WTC11 (cell line): ENCODE data around the gene AGAP1. TPM values are rescaled to one million over a fixed set of nuclear protein-coding genes. Genes with fewer than 3 reads are reported as not detected.

ENCODE experiments used
- ATAC-seq: fragments of 200-7000 bp; cut with Tn5 transposase; 2 replicates; pipeline ENCODE4 v1.10.0; 2021; ENCODE audit warnings: mild to moderate bottlenecking, moderate library complexity
- CTCF ChIA-PET: fragments of 300-600 bp; sonication (Branson Sonifier 250); formaldehyde crosslinking; loops from one replicate; lab custom pipeline; 2021; ENCODE audit warnings: antibody characterized with exemption; lab: Charles Lee
- POLR2A ChIA-PET: fragments of 350-600 bp; sonication (Branson Sonifier 250); formaldehyde crosslinking; loops from one replicate; lab custom pipeline; 2021; ENCODE audit warnings: antibody characterized with exemption; lab: Charles Lee
- DNase-seq: peaks from one replicate; pipeline ENCODE4 v3.0.0; 2021; ENCODE audit warnings: low spot score
- H3K27ac Mint-ChIP-seq: 2 replicates; pipeline ENCODE4 v1.8.0; 2021; ENCODE audit warnings: mixed read lengths
- H3K27me3 Mint-ChIP-seq: 2 replicates; pipeline ENCODE4 v1.8.0; 2021; ENCODE audit warnings: low read depth, mild to moderate bottlenecking, moderate library complexity, mixed read lengths
- H3K36me3 Mint-ChIP-seq: 2 replicates; pipeline ENCODE4 v1.8.0; 2021; ENCODE audit warnings: mixed read lengths
- H3K4me1 Mint-ChIP-seq: 2 replicates; pipeline ENCODE4 v1.8.0; 2022; ENCODE audit warnings: mixed read lengths
- H3K4me3 Mint-ChIP-seq: 2 replicates; pipeline ENCODE4 v1.8.0; 2021; ENCODE audit warnings: mild to moderate bottlenecking, moderate library complexity, mixed read lengths
- H3K9me3 Mint-ChIP-seq: 2 replicates; pipeline ENCODE4 v1.8.0; 2021; ENCODE audit warnings: mixed read lengths
- HMGA2 ChIP-seq: fragments of 250-450 bp; sonication (Bioruptor Pico); IDR thresholded peaks from 2 replicates; pipeline ENCODE4 v1.4.0; 2021; ENCODE audit warnings: mild to moderate bottlenecking, moderate library complexity
- JAZF1 ChIP-seq: fragments of 250-450 bp; sonication (Bioruptor Pico); IDR thresholded peaks from 2 replicates; pipeline ENCODE4 v1.9.0; 2021; ENCODE audit warnings: moderate library complexity, mild to moderate bottlenecking, inconsistent platforms
- NFE2L1 ChIP-seq: sonication (generic); formaldehyde crosslinking; IDR thresholded peaks from 2 replicates; pipeline ENCODE4 v1.8.1; 2023; ENCODE audit warnings: missing genetic modification reagents
- NR3C1 ChIP-seq: sonication (generic); formaldehyde crosslinking; conservative IDR thresholded peaks from 2 replicates; pipeline ENCODE4 v1.8.1; 2023; ENCODE audit warnings: low read depth, mild to moderate bottlenecking, missing genetic modification reagents
- SMAD4 ChIP-seq: sonication (generic); formaldehyde crosslinking; IDR thresholded peaks from 2 replicates; pipeline ENCODE4 v1.8.0; 2022; ENCODE audit warnings: mild to moderate bottlenecking, missing genetic modification reagents
- TCF7 ChIP-seq: sonication (generic); formaldehyde crosslinking; IDR thresholded peaks from 2 replicates; pipeline ENCODE4 v1.8.0; 2022; ENCODE audit warnings: mild to moderate bottlenecking, low read depth, missing genetic modification reagents, moderate library complexity
- TEAD1 ChIP-seq: sonication (generic); formaldehyde crosslinking; IDR thresholded peaks from 2 replicates; pipeline ENCODE4 v1.8.0; 2022; ENCODE audit warnings: mild to moderate bottlenecking, missing genetic modification reagents
- ZBTB21 ChIP-seq: sonication (generic); formaldehyde crosslinking; IDR thresholded peaks from 2 replicates; pipeline ENCODE4 v1.8.1; 2023; ENCODE audit warnings: mild to moderate bottlenecking, missing genetic modification reagents, borderline replicate concordance
- ZNF121 ChIP-seq: sonication (generic); formaldehyde crosslinking; IDR thresholded peaks from 2 replicates; pipeline ENCODE4 v1.8.0; 2023; ENCODE audit warnings: missing genetic modification reagents
- ZNF263 ChIP-seq: sonication (generic); formaldehyde crosslinking; IDR thresholded peaks from 2 replicates; pipeline ENCODE4 v1.8.1; 2022; ENCODE audit warnings: low read depth, mild to moderate bottlenecking, moderate library complexity, missing genetic modification reagents
- total RNA-seq: library from RNA; stranded (reverse); gene quantifications from 3 replicates; pipeline ENCODE4 v1.2.3, GENCODE V29; 2021
- TF ChIP-seq, protein P1 (sequence below): fragments of 250-450 bp; sonication (Bioruptor Pico); IDR thresholded peaks from 2 replicates; pipeline ENCODE4 v1.8.0; 2021; ENCODE audit warnings: mild to moderate bottlenecking
- TF ChIP-seq, protein P2 (sequence below): sonication (generic); formaldehyde crosslinking; IDR thresholded peaks from 2 replicates; pipeline ENCODE4 v1.8.0; 2022; ENCODE audit warnings: mild to moderate bottlenecking, missing genetic modification reagents
- TF ChIP-seq, protein P3 (sequence below): sonication (generic); formaldehyde crosslinking; IDR thresholded peaks from 2 replicates; pipeline ENCODE4 v1.8.1; 2023; ENCODE audit warnings: mild to moderate bottlenecking, missing genetic modification reagents
- TF ChIP-seq, protein P4 (sequence below): sonication (generic); formaldehyde crosslinking; IDR thresholded peaks from 2 replicates; pipeline ENCODE4 v1.8.1; 2023; ENCODE audit warnings: mild to moderate bottlenecking, missing genetic modification reagents
- TF ChIP-seq, protein P5 (sequence below): sonication (generic); formaldehyde crosslinking; IDR thresholded peaks from 2 replicates; pipeline ENCODE4 v1.8.0; 2023; ENCODE audit warnings: missing genetic modification reagents
- TF ChIP-seq, protein P6 (sequence below): fragments of 250-450 bp; sonication (Bioruptor Pico); conservative IDR thresholded peaks from 2 replicates; pipeline ENCODE4 v1.9.0; 2021; ENCODE audit warnings: mild to moderate bottlenecking
- TF ChIP-seq, protein P7 (sequence below): sonication (generic); formaldehyde crosslinking; IDR thresholded peaks from 2 replicates; pipeline ENCODE4 v1.8.0; 2023; ENCODE audit warnings: missing genetic modification reagents, mild to moderate bottlenecking, borderline replicate concordance
- TF ChIP-seq, protein P8 (sequence below): sonication (generic); formaldehyde crosslinking; IDR thresholded peaks from 2 replicates; pipeline ENCODE4 v1.8.1; 2022; ENCODE audit warnings: low read depth, missing genetic modification reagents, borderline replicate concordance

The AGAP1 gene
- total RNA-seq, 1 experiment from 2014 or later = 49.3 TPM

DNA sequence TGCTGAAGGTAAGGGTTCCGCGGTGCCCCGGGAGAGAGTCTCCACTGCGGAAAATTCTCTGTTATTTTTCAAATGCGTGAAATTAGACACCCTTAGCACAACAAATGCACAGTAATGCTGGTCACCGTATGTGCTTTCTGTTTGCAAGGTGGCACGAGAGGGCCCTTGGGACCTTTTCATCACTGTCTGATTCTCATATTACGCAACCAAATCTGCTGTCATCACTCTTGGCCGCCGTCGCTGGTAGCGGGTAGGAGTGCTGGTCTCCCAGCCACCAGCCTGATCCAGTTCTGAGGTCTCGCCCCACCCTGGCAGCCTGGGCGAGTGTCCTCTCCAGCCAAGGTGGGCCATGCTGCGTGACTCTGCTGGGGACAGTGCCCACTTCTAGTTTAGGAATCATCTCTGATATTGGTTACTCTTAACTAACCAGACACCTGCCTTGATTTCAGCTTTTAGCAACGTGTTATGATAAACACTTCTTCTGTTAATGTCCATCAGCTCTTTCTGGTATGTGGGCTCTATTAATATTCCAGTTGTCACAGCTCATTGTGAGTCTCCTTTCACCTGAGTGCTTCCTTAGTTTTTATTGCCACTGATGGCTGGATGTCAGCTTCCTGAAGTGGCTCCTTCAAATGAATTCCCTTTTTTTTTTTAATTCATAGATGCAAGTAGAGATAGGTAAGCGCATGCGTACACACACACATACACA is 474.9 kb downstream of the AGAP1 start (continued):
- TF ChIP-seq, protein P1, sequence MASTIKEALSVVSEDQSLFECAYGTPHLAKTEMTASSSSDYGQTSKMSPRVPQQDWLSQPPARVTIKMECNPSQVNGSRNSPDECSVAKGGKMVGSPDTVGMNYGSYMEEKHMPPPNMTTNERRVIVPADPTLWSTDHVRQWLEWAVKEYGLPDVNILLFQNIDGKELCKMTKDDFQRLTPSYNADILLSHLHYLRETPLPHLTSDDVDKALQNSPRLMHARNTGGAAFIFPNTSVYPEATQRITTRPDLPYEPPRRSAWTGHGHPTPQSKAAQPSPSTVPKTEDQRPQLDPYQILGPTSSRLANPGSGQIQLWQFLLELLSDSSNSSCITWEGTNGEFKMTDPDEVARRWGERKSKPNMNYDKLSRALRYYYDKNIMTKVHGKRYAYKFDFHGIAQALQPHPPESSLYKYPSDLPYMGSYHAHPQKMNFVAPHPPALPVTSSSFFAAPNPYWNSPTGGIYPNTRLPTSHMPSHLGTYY (CRISPR knock-in tag) = no peak
- TF ChIP-seq, protein P2, sequence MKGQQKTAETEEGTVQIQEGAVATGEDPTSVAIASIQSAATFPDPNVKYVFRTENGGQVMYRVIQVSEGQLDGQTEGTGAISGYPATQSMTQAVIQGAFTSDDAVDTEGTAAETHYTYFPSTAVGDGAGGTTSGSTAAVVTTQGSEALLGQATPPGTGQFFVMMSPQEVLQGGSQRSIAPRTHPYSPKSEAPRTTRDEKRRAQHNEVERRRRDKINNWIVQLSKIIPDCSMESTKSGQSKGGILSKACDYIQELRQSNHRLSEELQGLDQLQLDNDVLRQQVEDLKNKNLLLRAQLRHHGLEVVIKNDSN (CRISPR knock-in tag) = no peak
- TF ChIP-seq TCF7 (no peak), TEAD1 (CRISPR knock-in tag) (no peak), ZNF263 (no peak), NR3C1 (CRISPR knock-in tag) (no peak), NFE2L1 (no peak), HMGA2 (CRISPR knock-in tag) (no peak), ZNF121 (CRISPR knock-in tag) (no peak), SMAD4 (CRISPR knock-in tag) (no peak)
- TF ChIP-seq, protein P3, sequence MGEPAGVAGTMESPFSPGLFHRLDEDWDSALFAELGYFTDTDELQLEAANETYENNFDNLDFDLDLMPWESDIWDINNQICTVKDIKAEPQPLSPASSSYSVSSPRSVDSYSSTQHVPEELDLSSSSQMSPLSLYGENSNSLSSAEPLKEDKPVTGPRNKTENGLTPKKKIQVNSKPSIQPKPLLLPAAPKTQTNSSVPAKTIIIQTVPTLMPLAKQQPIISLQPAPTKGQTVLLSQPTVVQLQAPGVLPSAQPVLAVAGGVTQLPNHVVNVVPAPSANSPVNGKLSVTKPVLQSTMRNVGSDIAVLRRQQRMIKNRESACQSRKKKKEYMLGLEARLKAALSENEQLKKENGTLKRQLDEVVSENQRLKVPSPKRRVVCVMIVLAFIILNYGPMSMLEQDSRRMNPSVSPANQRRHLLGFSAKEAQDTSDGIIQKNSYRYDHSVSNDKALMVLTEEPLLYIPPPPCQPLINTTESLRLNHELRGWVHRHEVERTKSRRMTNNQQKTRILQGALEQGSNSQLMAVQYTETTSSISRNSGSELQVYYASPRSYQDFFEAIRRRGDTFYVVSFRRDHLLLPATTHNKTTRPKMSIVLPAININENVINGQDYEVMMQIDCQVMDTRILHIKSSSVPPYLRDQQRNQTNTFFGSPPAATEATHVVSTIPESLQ (CRISPR knock-in tag) = no peak
- TF ChIP-seq, protein P4, sequence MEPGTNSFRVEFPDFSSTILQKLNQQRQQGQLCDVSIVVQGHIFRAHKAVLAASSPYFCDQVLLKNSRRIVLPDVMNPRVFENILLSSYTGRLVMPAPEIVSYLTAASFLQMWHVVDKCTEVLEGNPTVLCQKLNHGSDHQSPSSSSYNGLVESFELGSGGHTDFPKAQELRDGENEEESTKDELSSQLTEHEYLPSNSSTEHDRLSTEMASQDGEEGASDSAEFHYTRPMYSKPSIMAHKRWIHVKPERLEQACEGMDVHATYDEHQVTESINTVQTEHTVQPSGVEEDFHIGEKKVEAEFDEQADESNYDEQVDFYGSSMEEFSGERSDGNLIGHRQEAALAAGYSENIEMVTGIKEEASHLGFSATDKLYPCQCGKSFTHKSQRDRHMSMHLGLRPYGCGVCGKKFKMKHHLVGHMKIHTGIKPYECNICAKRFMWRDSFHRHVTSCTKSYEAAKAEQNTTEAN = no peak
- TF ChIP-seq, protein P5, sequence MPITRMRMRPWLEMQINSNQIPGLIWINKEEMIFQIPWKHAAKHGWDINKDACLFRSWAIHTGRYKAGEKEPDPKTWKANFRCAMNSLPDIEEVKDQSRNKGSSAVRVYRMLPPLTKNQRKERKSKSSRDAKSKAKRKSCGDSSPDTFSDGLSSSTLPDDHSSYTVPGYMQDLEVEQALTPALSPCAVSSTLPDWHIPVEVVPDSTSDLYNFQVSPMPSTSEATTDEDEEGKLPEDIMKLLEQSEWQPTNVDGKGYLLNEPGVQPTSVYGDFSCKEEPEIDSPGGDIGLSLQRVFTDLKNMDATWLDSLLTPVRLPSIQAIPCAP (CRISPR knock-in tag) = no peak

DNA sequence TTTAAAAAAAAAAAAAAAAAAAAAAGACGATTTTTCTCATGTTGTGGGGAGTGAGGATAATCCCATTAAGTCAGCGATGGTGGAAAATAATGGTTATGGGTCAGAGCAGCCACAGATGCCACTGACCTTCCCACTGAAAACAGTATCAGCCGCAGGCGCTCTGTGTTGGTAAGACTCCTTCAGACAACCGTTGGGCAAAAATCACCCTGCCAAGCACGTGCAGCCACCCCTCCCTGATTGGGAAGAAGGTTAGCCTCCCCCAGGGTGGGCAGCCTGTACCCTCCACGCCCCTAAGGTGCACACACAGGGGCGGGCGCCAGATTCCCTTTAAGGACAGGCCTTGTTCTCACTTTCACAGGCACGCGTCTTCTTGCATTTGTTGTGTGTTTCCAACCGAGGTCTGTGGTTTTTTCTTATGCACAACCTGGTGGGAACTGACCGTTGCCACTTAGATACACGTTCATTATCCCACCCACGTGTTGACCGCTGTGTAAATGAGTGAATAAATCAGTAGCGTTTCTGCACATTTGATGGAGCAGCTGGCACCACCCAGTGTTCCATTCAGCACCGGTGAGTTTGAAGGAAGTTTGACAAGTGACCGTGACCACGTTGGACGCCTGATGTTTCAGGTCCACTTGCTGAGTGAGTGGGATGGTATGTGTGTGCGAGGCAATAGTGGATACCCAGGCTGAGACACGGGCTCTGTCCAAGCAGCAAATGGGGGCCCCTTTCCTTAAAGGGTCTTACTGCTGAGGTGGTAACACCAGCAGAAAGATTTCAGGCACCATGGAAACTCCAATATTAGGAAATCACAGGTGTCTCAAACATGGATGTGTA is 476.6 kb downstream of the AGAP1 start:
- H3K4me1 Mint-ChIP-seq = peaks cover 3% of the 10 kb centered on the region
- POLR2A ChIA-PET = no interaction called here
- H3K9me3 Mint-ChIP-seq = no peaks in the 10 kb centered on the region
- peaks cover 13% of the 10 kb centered on the region for H3K36me3 Mint-ChIP-seq
- DNase-seq (no peak), ATAC-seq (no peak)
- no peak overlapping the region for H3K27ac Mint-ChIP-seq
- no peak overlapping the region for H3K4me3 Mint-ChIP-seq
- CTCF ChIA-PET = interaction anchor here (0.8 kb wide), 1 partner anchor 207 kb away, joined by 3 read pairs; no protein-coding TSS in a partner anchor
- H3K27me3 Mint-ChIP-seq = no peaks in the 10 kb centered on the region
- TF ChIP-seq, protein P2 (CRISPR knock-in tag) = no peak
- TF ChIP-seq JAZF1 (CRISPR knock-in tag) = no peak
- TF ChIP-seq, protein P6, sequence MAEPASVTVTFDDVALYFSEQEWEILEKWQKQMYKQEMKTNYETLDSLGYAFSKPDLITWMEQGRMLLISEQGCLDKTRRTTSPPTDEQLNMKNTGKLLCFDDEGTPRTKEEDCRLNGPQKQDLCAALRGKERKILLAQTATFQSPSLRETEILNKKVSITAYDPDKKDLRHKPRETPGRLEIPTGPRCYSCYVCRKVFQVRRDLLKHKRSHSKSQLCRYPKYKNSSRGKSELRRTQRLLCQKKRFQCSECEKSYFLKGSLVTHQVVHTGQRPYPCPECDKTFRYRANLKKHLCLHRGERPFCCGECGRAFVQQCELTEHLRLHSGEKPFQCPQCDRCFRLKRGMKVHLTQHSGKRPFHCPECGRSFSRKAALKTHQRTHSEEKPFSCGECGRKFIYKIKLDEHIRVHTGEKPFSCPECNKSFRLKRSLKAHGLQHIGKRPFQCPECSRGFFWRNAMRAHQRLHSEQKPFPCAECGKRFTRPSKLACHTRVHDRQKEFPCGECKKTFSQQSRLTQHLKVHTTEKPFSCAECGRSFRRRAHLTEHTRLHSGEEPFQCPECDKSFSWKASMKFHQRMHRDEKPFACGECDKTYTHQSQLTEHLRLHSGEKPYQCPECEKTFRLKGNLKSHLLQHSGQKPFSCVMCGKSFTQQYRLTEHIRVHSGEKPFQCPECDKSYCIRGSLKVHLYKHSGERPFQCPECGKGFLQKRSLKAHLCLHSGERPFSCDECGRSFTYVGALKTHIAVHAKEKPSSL = no peak
- TF ChIP-seq, protein P7, sequence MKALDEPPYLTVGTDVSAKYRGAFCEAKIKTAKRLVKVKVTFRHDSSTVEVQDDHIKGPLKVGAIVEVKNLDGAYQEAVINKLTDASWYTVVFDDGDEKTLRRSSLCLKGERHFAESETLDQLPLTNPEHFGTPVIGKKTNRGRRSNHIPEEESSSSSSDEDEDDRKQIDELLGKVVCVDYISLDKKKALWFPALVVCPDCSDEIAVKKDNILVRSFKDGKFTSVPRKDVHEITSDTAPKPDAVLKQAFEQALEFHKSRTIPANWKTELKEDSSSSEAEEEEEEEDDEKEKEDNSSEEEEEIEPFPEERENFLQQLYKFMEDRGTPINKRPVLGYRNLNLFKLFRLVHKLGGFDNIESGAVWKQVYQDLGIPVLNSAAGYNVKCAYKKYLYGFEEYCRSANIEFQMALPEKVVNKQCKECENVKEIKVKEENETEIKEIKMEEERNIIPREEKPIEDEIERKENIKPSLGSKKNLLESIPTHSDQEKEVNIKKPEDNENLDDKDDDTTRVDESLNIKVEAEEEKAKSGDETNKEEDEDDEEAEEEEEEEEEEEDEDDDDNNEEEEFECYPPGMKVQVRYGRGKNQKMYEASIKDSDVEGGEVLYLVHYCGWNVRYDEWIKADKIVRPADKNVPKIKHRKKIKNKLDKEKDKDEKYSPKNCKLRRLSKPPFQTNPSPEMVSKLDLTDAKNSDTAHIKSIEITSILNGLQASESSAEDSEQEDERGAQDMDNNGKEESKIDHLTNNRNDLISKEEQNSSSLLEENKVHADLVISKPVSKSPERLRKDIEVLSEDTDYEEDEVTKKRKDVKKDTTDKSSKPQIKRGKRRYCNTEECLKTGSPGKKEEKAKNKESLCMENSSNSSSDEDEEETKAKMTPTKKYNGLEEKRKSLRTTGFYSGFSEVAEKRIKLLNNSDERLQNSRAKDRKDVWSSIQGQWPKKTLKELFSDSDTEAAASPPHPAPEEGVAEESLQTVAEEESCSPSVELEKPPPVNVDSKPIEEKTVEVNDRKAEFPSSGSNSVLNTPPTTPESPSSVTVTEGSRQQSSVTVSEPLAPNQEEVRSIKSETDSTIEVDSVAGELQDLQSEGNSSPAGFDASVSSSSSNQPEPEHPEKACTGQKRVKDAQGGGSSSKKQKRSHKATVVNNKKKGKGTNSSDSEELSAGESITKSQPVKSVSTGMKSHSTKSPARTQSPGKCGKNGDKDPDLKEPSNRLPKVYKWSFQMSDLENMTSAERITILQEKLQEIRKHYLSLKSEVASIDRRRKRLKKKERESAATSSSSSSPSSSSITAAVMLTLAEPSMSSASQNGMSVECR (CRISPR knock-in tag) = no peak
- TF ChIP-seq ZBTB21 (CRISPR knock-in tag) = no peak
- TF ChIP-seq TCF7 = no peak
- TF ChIP-seq, protein P8, sequence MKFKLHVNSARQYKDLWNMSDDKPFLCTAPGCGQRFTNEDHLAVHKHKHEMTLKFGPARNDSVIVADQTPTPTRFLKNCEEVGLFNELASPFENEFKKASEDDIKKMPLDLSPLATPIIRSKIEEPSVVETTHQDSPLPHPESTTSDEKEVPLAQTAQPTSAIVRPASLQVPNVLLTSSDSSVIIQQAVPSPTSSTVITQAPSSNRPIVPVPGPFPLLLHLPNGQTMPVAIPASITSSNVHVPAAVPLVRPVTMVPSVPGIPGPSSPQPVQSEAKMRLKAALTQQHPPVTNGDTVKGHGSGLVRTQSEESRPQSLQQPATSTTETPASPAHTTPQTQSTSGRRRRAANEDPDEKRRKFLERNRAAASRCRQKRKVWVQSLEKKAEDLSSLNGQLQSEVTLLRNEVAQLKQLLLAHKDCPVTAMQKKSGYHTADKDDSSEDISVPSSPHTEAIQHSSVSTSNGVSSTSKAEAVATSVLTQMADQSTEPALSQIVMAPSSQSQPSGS (CRISPR knock-in tag) = no peak
- TF ChIP-seq ZNF121 (CRISPR knock-in tag) = no peak
